Keratinocyte (primary cell): ENCODE measurements around the gene ACSF3.
"Not testable (repeated sequence)": the region's sequence is repeated elsewhere in the genome, so short reads cannot be mapped to it uniquely, and the experiment has no call there.

Experiments
- EZH2 ChIP-seq: IDR thresholded peaks from one replicate; pipeline ENCODE4 v1.6.1; 2012; ENCODE audit warnings: inconsistent platforms, mild to moderate bottlenecking, low read length, moderate library complexity
- TF ChIP-seq, protein P1 (sequence below), 3 experiments: IDR thresholded peaks in 1 of 3; conservative IDR thresholded peaks in 1 of 3; optimal IDR thresholded peaks in 1 of 3; 2 replicates in 2 of 3; 3 replicates in 1 of 3; pipeline versions ENCODE3 to v1.5.1; 2011; ENCODE audit warnings: low read length in 3 of 3, mild to moderate bottlenecking in 3 of 3, moderate library complexity in 2 of 3, control low read depth in 1 of 3, inconsistent platforms in 1 of 3; ENCODE audit not compliant: insufficient read depth in 2 of 3; ENCODE audit errors: extremely low read depth in 1 of 3

- not testable (repeated sequence) for TF ChIP-seq EZH2
- TF ChIP-seq, protein P1, sequence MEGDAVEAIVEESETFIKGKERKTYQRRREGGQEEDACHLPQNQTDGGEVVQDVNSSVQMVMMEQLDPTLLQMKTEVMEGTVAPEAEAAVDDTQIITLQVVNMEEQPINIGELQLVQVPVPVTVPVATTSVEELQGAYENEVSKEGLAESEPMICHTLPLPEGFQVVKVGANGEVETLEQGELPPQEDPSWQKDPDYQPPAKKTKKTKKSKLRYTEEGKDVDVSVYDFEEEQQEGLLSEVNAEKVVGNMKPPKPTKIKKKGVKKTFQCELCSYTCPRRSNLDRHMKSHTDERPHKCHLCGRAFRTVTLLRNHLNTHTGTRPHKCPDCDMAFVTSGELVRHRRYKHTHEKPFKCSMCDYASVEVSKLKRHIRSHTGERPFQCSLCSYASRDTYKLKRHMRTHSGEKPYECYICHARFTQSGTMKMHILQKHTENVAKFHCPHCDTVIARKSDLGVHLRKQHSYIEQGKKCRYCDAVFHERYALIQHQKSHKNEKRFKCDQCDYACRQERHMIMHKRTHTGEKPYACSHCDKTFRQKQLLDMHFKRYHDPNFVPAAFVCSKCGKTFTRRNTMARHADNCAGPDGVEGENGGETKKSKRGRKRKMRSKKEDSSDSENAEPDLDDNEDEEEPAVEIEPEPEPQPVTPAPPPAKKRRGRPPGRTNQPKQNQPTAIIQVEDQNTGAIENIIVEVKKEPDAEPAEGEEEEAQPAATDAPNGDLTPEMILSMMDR (optimal IDR thresholded peaks at IDR 0.05 in 1 of 3, IDR thresholded peaks at IDR 0.05 in 1 of 3, conservative IDR thresholded peaks at IDR 0.05 in 1 of 3; ENCODE audit: extremely low read depth in 1 of 3, insufficient read depth in 2 of 3, low read length in 3 of 3), result not testable (repeated sequence)
Observed at GRCh38 chr16:89165681-89165979, 72.0 kb downstream of the ACSF3 start.
